Mesothelial cell of epicardium (in vitro differentiated cells): ENCODE results near the gene KAT5. TPM values are rescaled to one million over a fixed set of nuclear protein-coding genes. Genes with fewer than 3 reads are reported as not detected.
"Not testable (repeated sequence)": the region's sequence is repeated elsewhere in the genome, so short reads cannot be mapped to it uniquely, and the experiment has no call there.

Source experiments
- DNase-seq, 2 experiments: peaks; one replicate each; pipeline ENCODE4 v3.0.0; 2021; ENCODE audit warnings: low spot score in 2 of 2; ENCODE audit not compliant: unreplicated experiment in 2 of 2
- H3K27ac Mint-ChIP-seq: 2 replicates; pipeline ENCODE4 v1.8.0; 2021; ENCODE audit warnings: mixed read lengths
- H3K27me3 Mint-ChIP-seq: 2 replicates; pipeline ENCODE4 v1.8.0; 2021; ENCODE audit warnings: low read depth, mixed read lengths
- H3K36me3 Mint-ChIP-seq: 2 replicates; pipeline ENCODE4 v1.8.0; 2021; ENCODE audit warnings: mixed read lengths
- H3K4me1 Mint-ChIP-seq: 2 replicates; pipeline ENCODE4 v1.8.0; 2021; ENCODE audit warnings: mixed read lengths
- H3K4me3 Mint-ChIP-seq: 2 replicates; pipeline ENCODE4 v1.8.0; 2021; ENCODE audit warnings: mild to moderate bottlenecking, moderate library complexity, mixed read lengths
- H3K9me3 Mint-ChIP-seq: 2 replicates; pipeline ENCODE4 v1.8.0; 2021; ENCODE audit warnings: mixed read lengths
- total RNA-seq: library from RNA; stranded (reverse); gene quantifications from 3 replicates; pipeline ENCODE4 v1.2.1, GENCODE V29; 2021
- TF ChIP-seq, protein P1 (sequence below): fragments of 200-600 bp; sonication (generic); IDR thresholded peaks from one replicate; pipeline ENCODE4 v1.5.0; 2021; ENCODE audit warnings: antibody characterized with exemption; ENCODE audit not compliant: unreplicated experiment

The KAT5 gene
- total RNA-seq, 1 donor from 2014 or later, result 77.8 TPM

DNA sequence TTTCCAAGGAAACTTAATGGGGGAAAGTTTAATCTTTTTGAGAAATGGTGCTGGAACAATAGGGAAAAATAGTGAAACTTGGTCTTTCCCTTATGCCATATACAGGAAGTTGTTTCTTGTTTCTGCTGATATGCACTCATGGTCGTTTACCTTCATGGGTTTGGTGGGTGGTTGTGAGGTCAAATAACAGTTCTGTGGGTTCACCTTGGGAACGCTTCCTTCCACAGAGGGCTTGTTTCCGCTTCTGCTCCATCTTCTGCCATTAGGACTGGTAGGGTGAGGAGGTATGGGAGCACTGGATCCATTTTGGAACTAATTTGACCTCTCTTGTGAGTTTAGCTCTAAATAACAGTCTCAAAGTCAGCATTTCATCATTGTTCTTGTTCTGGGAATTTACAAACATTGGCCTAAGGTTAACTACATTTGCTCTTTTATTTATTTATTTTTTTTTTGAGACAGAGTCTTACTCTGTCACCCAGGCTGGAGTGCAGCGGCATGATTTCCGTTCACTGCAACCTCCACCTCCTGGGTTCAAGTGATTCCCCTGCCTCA is 31.8 kb upstream of the KAT5 start:
- no peaks in the 10 kb centered on the region for H3K4me1 Mint-ChIP-seq
- TF ChIP-seq, protein P1, sequence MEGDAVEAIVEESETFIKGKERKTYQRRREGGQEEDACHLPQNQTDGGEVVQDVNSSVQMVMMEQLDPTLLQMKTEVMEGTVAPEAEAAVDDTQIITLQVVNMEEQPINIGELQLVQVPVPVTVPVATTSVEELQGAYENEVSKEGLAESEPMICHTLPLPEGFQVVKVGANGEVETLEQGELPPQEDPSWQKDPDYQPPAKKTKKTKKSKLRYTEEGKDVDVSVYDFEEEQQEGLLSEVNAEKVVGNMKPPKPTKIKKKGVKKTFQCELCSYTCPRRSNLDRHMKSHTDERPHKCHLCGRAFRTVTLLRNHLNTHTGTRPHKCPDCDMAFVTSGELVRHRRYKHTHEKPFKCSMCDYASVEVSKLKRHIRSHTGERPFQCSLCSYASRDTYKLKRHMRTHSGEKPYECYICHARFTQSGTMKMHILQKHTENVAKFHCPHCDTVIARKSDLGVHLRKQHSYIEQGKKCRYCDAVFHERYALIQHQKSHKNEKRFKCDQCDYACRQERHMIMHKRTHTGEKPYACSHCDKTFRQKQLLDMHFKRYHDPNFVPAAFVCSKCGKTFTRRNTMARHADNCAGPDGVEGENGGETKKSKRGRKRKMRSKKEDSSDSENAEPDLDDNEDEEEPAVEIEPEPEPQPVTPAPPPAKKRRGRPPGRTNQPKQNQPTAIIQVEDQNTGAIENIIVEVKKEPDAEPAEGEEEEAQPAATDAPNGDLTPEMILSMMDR, result no peak
- no peaks in the 10 kb centered on the region for H3K9me3 Mint-ChIP-seq
- DNase-seq, result no peak
- peaks cover 20% of the 10 kb centered on the region for H3K27me3 Mint-ChIP-seq
- no peak overlapping the region for H3K27ac Mint-ChIP-seq
- H3K4me3 Mint-ChIP-seq, result no peak overlapping the region
- H3K36me3 Mint-ChIP-seq, result no peaks in the 10 kb centered on the region

DNA sequence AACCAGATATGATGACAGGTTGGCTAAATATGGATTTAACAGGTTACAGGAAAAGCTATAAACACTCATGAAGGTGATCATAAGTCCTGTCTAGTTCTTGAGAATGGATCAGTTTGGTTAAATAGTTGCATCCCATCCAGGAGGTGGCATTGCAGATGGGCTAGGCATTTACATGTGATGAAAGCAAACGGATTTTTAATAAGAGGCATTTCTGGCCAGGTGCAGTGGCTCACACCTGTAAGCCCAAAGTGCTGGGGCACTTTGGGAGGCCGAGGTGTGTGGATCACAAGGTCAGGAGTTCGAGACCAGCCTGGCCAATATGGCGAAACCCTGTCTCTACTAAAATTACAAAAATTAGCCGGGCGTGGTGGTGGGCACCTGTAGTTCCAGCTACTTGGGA is 28.6 kb upstream of the KAT5 start:
- not testable (repeated sequence) for H3K9me3 Mint-ChIP-seq, H3K4me1 Mint-ChIP-seq, H3K27ac Mint-ChIP-seq, H3K4me3 Mint-ChIP-seq, DNase-seq, H3K36me3 Mint-ChIP-seq
- peaks cover 19% of the 10 kb centered on the region for H3K27me3 Mint-ChIP-seq

DNA sequence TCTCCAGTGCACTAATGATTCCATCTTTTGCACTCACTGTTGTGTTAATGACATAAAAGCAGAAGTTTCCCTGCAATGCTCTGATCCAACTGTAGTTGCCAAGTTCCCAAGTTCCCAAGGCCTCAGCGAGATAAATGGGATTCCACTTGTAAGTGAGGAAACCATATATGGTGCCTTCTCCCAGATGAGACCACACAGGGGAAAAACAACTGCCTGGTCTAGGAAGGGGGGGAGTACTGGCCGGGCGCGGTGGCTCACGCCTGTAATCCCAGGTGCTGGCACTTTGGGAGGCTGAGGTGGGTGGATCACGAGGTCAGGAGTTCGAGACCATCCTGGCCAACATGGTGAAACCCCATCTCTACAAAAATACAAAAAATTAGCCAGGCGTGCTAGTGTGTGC is 26.1 kb upstream of the KAT5 start:
- Mint-ChIP-seq H3K9me3 (no peaks in the 10 kb centered on the region), H3K27ac (no peak overlapping the region), H3K4me3 (no peak overlapping the region), H3K27me3 (peaks cover 19% of the 10 kb centered on the region), H3K36me3 (no peaks in the 10 kb centered on the region), H3K4me1 (no peaks in the 10 kb centered on the region)
- TF ChIP-seq, protein P1, result no peak
- no peak for DNase-seq

DNA sequence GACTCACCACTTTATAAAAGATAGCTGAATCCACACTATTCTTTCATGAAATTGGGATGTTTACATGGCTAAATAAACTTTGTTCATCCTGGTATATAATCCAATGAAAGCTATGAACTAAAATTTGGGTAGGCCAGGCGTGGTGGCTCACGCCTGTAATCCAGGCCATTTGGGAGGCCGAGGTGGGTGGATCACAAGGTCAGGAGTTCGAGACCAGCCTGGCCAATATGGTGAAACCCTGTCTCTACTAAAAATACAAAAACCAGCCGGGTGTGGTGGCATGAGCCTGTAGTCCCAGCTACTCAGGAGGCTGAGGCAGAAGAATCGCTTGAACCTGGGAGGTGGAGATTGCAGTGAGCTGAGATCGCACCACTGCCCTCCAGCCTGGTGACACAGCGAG is 20.2 kb upstream of the KAT5 start:
- H3K4me1 Mint-ChIP-seq, H3K27me3 Mint-ChIP-seq, H3K27ac Mint-ChIP-seq, H3K9me3 Mint-ChIP-seq, H3K36me3 Mint-ChIP-seq, H3K4me3 Mint-ChIP-seq, DNase-seq: not testable (repeated sequence)

DNA sequence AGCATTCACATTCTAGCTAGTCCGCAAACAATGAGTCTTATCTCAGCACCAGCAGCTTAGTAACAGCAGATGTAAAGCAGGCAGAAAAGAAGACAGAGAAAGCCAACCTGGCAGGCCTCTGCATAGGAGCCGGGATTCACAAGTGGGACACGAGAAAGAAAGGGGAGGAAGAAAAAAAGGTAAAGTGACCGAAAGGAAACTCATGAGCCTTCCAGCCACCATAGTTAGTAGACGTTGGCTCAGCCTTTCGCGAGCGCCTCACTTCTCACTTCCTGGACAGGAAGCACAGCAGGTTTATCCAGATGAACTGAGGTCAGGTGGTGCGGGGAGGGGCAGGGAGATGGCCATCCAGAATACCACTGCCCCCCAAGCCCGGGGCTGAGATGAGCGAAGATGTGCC is 19.7 kb upstream of the KAT5 start:
- Mint-ChIP-seq H3K27me3 (peaks cover 2% of the 10 kb centered on the region), H3K4me1 (peaks cover 2% of the 10 kb centered on the region), H3K4me3 (no peak overlapping the region), H3K27ac (no peak overlapping the region), H3K36me3 (no peaks in the 10 kb centered on the region), H3K9me3 (no peaks in the 10 kb centered on the region)
- TF ChIP-seq, protein P1, result no peak
- no peak for DNase-seq

DNA sequence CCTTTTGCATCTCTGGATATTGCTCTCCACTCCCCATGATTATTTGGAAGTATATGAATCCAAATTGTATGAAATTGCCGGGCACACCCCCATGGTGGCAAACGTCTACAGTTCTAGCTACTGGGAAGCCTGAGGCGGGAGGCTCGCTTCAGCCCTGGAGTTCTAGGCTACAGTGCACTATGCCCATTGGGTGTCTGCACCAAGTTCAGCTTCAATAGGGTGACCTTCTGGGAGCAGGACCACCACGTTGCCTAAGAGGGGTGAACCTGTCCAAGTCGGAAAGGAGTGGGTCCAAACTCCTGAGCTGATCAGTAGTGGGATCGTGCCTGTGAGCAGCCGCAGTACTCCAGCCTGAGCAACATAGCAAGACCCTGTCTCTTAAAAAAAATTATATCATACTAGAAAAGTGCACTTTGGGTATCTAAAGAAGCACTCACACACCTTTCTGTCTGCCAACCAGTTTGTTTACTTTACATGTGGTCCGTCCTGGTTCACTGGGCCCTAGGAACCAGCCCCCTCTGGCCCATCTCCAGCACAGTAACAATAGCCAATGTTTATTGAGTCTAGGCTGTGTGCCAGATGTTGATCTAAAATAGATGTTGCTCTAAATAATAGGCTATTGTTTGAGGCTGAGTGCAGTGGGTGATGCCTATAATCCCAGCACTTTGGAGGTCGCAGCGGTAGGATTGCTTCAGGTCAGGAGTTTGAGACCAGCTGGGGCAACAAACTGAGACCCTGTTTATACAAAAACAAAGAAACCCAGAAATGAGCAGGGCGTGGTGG is 16.4 kb upstream of the KAT5 start:
- TF ChIP-seq, protein P1, result no peak
- no peak overlapping the region for H3K27ac Mint-ChIP-seq
- no peak overlapping the region for H3K4me3 Mint-ChIP-seq
- H3K9me3 Mint-ChIP-seq, result peaks cover 9% of the 10 kb centered on the region
- peaks cover 18% of the 10 kb centered on the region for H3K27me3 Mint-ChIP-seq
- peaks cover 2% of the 10 kb centered on the region for H3K4me1 Mint-ChIP-seq
- DNase-seq, result no peak
- no peaks in the 10 kb centered on the region for H3K36me3 Mint-ChIP-seq
